ENCODE measurements around the gene RNF19B. TPM values are rescaled to one million over a fixed set of nuclear protein-coding genes. Genes with fewer than 3 reads are reported as not detected.

Gene RNF19B
- total and polyA plus RNA-seq, 4 experiments from 2014 or later: 1.1 to 30.6 (median 16.6) TPM

Other genes with a start within 250 kb of the RNF19B start
- 100 to 1,000 TPM; 110 to 114 TPM for gene YARS1, start 147.5 kb downstream of the RNF19B start, total RNA-seq
- 10 to 100 TPM; 46.6 to 70.0 TPM for gene YARS1, start 147.5 kb downstream of the RNF19B start, polyA plus RNA-seq
- gene S100PBP, start 147.2 kb downstream of the RNF19B start, total RNA-seq: 10 to 100 TPM; 63.2 to 65.5 TPM
- 10 to 100 TPM in 1 of 2 donors, 1 to 10 TPM in 1; 6.5 to 14.0 TPM for gene S100PBP, start 147.2 kb downstream of the RNF19B start, polyA plus RNA-seq
- not detected for gene FNDC5, start 93.9 kb downstream of the RNF19B start, total RNA-seq
- not detected for gene FNDC5, start 93.9 kb downstream of the RNF19B start, polyA plus RNA-seq
- gene HPCA, start 78.3 kb downstream of the RNF19B start, total RNA-seq: under 1 TPM in 1 of 2 experiments, not detected in 1; 0.70 TPM
- gene HPCA, start 78.3 kb downstream of the RNF19B start, polyA plus RNA-seq: not detected
- not detected for gene TMEM54, start 63.4 kb downstream of the RNF19B start, total RNA-seq
- gene TMEM54, start 63.4 kb downstream of the RNF19B start, polyA plus RNA-seq: not detected
- 10 to 100 TPM; 88.5 to 94.5 TPM for gene AK2, start 72.1 kb upstream of the RNF19B start, total RNA-seq
- 100 to 1,000 TPM; 109 to 148 TPM for gene AK2, start 72.1 kb upstream of the RNF19B start, polyA plus RNA-seq
- gene AZIN2, start 116.3 kb upstream of the RNF19B start, total RNA-seq: 1 to 10 TPM; 6.9 to 8.0 TPM
- 1 to 10 TPM; 5.4 to 6.7 TPM for gene AZIN2, start 116.3 kb upstream of the RNF19B start, polyA plus RNA-seq
- gene TRIM62, start 217.2 kb upstream of the RNF19B start, total RNA-seq: 10 to 100 TPM; 20.0 to 26.2 TPM
- gene TRIM62, start 217.2 kb upstream of the RNF19B start, polyA plus RNA-seq: 1 to 10 TPM; 7.2 to 7.6 TPM